Measurements from ENCODE around the gene DRC7.

DRC7 gene

GRCh38 chr16:57656342-57656955, 38.2 kb upstream of the DRC7 start:
- CTCF ChIA-PET: no interaction called here
- TF ChIP-seq TARDBP (IDR thresholded peaks at IDR 0.05) (no peak), FOXM1 (IDR thresholded peaks at IDR 0.05; ENCODE audit: borderline replicate concordance) (no peak), BHLHE40 (IDR thresholded peaks at IDR 0.05; ENCODE audit: borderline replicate concordance) (no peak), FOXA1 (IDR thresholded peaks at IDR 0.05) (no peak), FOXK2 (IDR thresholded peaks at IDR 0.05) (no peak), NFRKB (IDR thresholded peaks at IDR 0.05) (no peak), SP1 (IDR thresholded peaks at IDR 0.05) (no peak), HDGF (IDR thresholded peaks at IDR 0.05; ENCODE audit: borderline replicate concordance) (no peak), SUZ12 (IDR thresholded peaks at IDR 0.05) (no peak), ZNF384 (IDR thresholded peaks at IDR 0.05) (no peak), ELF4 (IDR thresholded peaks at IDR 0.05) (no peak), CTBP1 (IDR thresholded peaks at IDR 0.05; ENCODE audit: borderline replicate concordance) (no peak), PKNOX1 (IDR thresholded peaks at IDR 0.05) (no peak), L3MBTL2 (conservative IDR thresholded peaks at IDR 0.05) (no peak), LEF1 (IDR thresholded peaks at IDR 0.05; ENCODE audit: borderline replicate concordance) (no peak), ARNT (IDR thresholded peaks at IDR 0.05) (no peak)
- POLR2A ChIA-PET: no interaction called here
- DNase-seq (ENCODE audit: extremely low spot score): no peak

- ChIA-PET POLR2A (no interaction called here), CTCF (no interaction called here)
- TF ChIP-seq CTBP1 (IDR thresholded peaks at IDR 0.05; ENCODE audit: borderline replicate concordance) (no peak), ZNF384 (IDR thresholded peaks at IDR 0.05) (no peak), L3MBTL2 (conservative IDR thresholded peaks at IDR 0.05) (no peak), ARNT (IDR thresholded peaks at IDR 0.05) (no peak), LEF1 (IDR thresholded peaks at IDR 0.05; ENCODE audit: borderline replicate concordance) (no peak), PKNOX1 (IDR thresholded peaks at IDR 0.05) (no peak), SUZ12 (IDR thresholded peaks at IDR 0.05) (no peak), NFRKB (IDR thresholded peaks at IDR 0.05) (no peak), FOXM1 (IDR thresholded peaks at IDR 0.05; ENCODE audit: borderline replicate concordance) (no peak), FOXK2 (IDR thresholded peaks at IDR 0.05) (no peak), BHLHE40 (IDR thresholded peaks at IDR 0.05; ENCODE audit: borderline replicate concordance) (no peak), SP1 (IDR thresholded peaks at IDR 0.05) (no peak), ELF4 (IDR thresholded peaks at IDR 0.05) (no peak), FOXA1 (IDR thresholded peaks at IDR 0.05) (no peak)
Measured at GRCh38 chr16:57657228-57657627, 37.4 kb upstream of the DRC7 start.

GRCh38 chr16:57658130-57658877, 36.3 kb upstream of the DRC7 start:
- ChIA-PET CTCF (interaction anchor here (0.6 kb wide), 1 partner anchor 464 kb away, joined by 3 read pairs; no protein-coding TSS in a partner anchor), POLR2A (no interaction called here)
- no peak for DNase-seq (ENCODE audit: extremely low spot score)

More at GRCh38 chr16:57657228-57657627, 37.4 kb upstream of the DRC7 start:
- no peak for DNase-seq (ENCODE audit: extremely low spot score)

GRCh38 chr16:57658878-57659674, 35.5 kb upstream of the DRC7 start:
- CTCF ChIA-PET: interaction anchor here (0.6 kb wide), 1 partner anchor 463 kb away, joined by 3 read pairs; no protein-coding TSS in a partner anchor
- no peak for DNase-seq (ENCODE audit: extremely low spot score)
- POLR2A ChIA-PET: no interaction called here
- TF ChIP-seq FOXA1 (IDR thresholded peaks at IDR 0.05) (no peak), NFRKB (IDR thresholded peaks at IDR 0.05) (no peak), TARDBP (IDR thresholded peaks at IDR 0.05) (no peak), HDGF (IDR thresholded peaks at IDR 0.05; ENCODE audit: borderline replicate concordance) (no peak), L3MBTL2 (conservative IDR thresholded peaks at IDR 0.05) (no peak), LEF1 (IDR thresholded peaks at IDR 0.05; ENCODE audit: borderline replicate concordance) (no peak), SUZ12 (IDR thresholded peaks at IDR 0.05) (no peak), ARNT (IDR thresholded peaks at IDR 0.05) (no peak), ZNF384 (IDR thresholded peaks at IDR 0.05) (no peak), SP1 (IDR thresholded peaks at IDR 0.05) (no peak), ELF4 (IDR thresholded peaks at IDR 0.05) (no peak), FOXK2 (IDR thresholded peaks at IDR 0.05) (no peak)

More at GRCh38 chr16:57658130-57658877, 36.3 kb upstream of the DRC7 start:
- TF ChIP-seq FOXK2 (IDR thresholded peaks at IDR 0.05): no peak

- no peak for TF ChIP-seq NFRKB (IDR thresholded peaks at IDR 0.05)
- no peak for TF ChIP-seq HDGF (IDR thresholded peaks at IDR 0.05; ENCODE audit: borderline replicate concordance)
- TF ChIP-seq ZNF384 (IDR thresholded peaks at IDR 0.05): no peak
- TF ChIP-seq BHLHE40 (IDR thresholded peaks at IDR 0.05; ENCODE audit: borderline replicate concordance): no peak
- TF ChIP-seq LEF1 (IDR thresholded peaks at IDR 0.05; ENCODE audit: borderline replicate concordance): no peak
- no peak for TF ChIP-seq ARNT (IDR thresholded peaks at IDR 0.05)
- TF ChIP-seq FOXA1 (IDR thresholded peaks at IDR 0.05): no peak
- no peak for TF ChIP-seq FOXM1 (IDR thresholded peaks at IDR 0.05; ENCODE audit: borderline replicate concordance)
- no peak for TF ChIP-seq CTBP1 (IDR thresholded peaks at IDR 0.05; ENCODE audit: borderline replicate concordance)
- TF ChIP-seq FOXK2 (IDR thresholded peaks at IDR 0.05): no peak
- no peak for TF ChIP-seq SUZ12 (IDR thresholded peaks at IDR 0.05)
- no peak for TF ChIP-seq SP1 (IDR thresholded peaks at IDR 0.05)
- no peak for TF ChIP-seq L3MBTL2 (conservative IDR thresholded peaks at IDR 0.05)
- TF ChIP-seq ELF4 (IDR thresholded peaks at IDR 0.05): no peak
- DNase-seq (ENCODE audit: extremely low spot score): no peak
- POLR2A ChIA-PET: no interaction called here
- CTCF ChIA-PET: no interaction called here
Measured at GRCh38 chr16:57660715-57661463, 33.7 kb upstream of the DRC7 start.
